ENCODE measurements around the gene KISS1R. TPM values are rescaled to one million over a fixed set of nuclear protein-coding genes. Genes with fewer than 3 reads are reported as not detected.
"Not testable (repeated sequence)": the region's sequence is repeated elsewhere in the genome, so short reads cannot be mapped to it uniquely, and the experiment has no call there.

The KISS1R gene
- total RNA-seq, 2 experiments from 2014 or later, result 1.5 to 1.6 TPM

DNA sequence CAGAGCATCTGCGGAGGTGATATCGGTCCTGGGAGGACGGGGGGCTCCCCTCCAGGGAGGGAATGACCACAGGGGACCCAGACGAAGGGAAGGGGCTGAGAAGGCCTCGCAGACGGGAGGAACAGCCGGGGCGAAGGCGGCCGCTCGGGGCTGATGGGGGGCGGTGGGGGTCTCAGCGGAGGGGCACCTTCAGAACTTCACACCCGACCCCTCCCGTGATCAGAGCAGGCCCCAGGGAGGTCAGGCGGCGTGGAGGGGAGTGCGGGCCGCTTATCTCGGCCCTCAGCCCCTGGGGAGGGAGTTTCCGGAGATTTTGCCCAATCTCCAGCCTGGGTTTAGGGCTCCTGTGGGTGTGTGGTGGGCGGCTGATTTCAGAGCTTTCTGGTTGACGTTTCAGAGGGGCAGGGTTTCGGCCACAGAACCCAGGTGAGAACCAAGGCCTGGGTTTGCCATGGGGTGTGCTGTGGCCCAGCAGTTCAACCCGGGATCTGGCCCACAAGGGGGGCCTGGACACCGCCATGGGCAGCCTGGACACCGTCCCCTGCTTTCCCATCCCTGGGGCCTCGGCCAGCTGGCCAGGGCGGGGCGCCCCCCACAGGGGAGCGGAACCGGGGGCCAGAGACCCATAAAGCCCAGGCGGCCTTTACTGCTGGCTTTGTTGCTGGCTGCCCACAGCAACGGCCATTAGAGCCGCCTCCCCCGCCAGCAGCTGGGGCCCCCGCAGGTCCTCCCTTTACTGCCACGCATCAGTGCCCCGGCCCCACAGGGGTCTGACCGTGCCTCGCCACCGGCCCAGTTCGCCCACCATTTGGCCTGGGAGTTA lies 37.8 kb downstream of the KISS1R start:
- H3K4me1 Mint-ChIP-seq (ENCODE audit: low read depth), result no peaks in the 10 kb centered on the region
- H3K27ac ChIP-seq (ENCODE audit: low read depth in 1 of 2, low read length in 2 of 2), result no peak overlapping the region
- no peaks in the 10 kb centered on the region for H3K36me3 ChIP-seq (ENCODE audit: insufficient read depth, low read length)
- H3K4me3 Mint-ChIP-seq, result no peak overlapping the region
- intact Hi-C loops (cut with DNase I, micrococcal nuclease), result no loop called here
- CTCF ChIA-PET, result no interaction called here
- peaks cover 23% of the 10 kb centered on the region for H3K4me1 ChIP-seq (ENCODE audit: insufficient read depth, low read length)
- no peaks in the 10 kb centered on the region for H3K9me3 ChIP-seq (ENCODE audit: control insufficient read depth in 1 of 2, insufficient read depth in 1 of 2, low read length in 2 of 2)
- DNase-seq (no peak), ATAC-seq (ENCODE audit: poor library complexity) (no peak)
- no peak overlapping the region for H3K4me3 ChIP-seq (ENCODE audit: low read length)
- no peak overlapping the region for H3K27ac Mint-ChIP-seq
- POLR2A ChIA-PET, result no interaction called here
- TF ChIP-seq, protein P1, sequence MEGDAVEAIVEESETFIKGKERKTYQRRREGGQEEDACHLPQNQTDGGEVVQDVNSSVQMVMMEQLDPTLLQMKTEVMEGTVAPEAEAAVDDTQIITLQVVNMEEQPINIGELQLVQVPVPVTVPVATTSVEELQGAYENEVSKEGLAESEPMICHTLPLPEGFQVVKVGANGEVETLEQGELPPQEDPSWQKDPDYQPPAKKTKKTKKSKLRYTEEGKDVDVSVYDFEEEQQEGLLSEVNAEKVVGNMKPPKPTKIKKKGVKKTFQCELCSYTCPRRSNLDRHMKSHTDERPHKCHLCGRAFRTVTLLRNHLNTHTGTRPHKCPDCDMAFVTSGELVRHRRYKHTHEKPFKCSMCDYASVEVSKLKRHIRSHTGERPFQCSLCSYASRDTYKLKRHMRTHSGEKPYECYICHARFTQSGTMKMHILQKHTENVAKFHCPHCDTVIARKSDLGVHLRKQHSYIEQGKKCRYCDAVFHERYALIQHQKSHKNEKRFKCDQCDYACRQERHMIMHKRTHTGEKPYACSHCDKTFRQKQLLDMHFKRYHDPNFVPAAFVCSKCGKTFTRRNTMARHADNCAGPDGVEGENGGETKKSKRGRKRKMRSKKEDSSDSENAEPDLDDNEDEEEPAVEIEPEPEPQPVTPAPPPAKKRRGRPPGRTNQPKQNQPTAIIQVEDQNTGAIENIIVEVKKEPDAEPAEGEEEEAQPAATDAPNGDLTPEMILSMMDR (IDR thresholded peaks at IDR 0.05), result no peak
- no peaks in the 10 kb centered on the region for H3K36me3 Mint-ChIP-seq (ENCODE audit: low read depth)
- no peaks in the 10 kb centered on the region for H3K27me3 Mint-ChIP-seq
- H3K9me3 Mint-ChIP-seq, result no peaks in the 10 kb centered on the region
- no peaks in the 10 kb centered on the region for H3K27me3 ChIP-seq (ENCODE audit: control insufficient read depth in 1 of 2, insufficient read depth in 2 of 2, low read length in 2 of 2)

GRCh38 chr19:955803-956765 lies 39.0 kb downstream of the KISS1R start:
- Histone ChIP-seq H3K36me3 (ENCODE audit: insufficient read depth, low read length) (no peaks in the 10 kb centered on the region), H3K4me1 (ENCODE audit: insufficient read depth, low read length) (peaks cover 23% of the 10 kb centered on the region), H3K27ac (ENCODE audit: low read depth in 1 of 2, low read length in 2 of 2) (no peak overlapping the region), H3K27me3 (ENCODE audit: control insufficient read depth in 1 of 2, insufficient read depth in 2 of 2, low read length in 2 of 2) (no peaks in the 10 kb centered on the region), H3K4me3 (ENCODE audit: low read length) (no peak overlapping the region), H3K9me3 (ENCODE audit: control insufficient read depth in 1 of 2, insufficient read depth in 1 of 2, low read length in 2 of 2) (no peaks in the 10 kb centered on the region)
- TF ChIP-seq, protein P1 (IDR thresholded peaks at IDR 0.05), result no peak
- POLR2A ChIA-PET, result no interaction called here
- no peak overlapping the region for H3K4me3 Mint-ChIP-seq
- DNase-seq (no peak), ATAC-seq (ENCODE audit: poor library complexity) (no peak)
- CTCF ChIA-PET, result interaction anchor here (0.6 kb wide), 1 partner anchor 14 kb away, joined by 4 read pairs; no protein-coding TSS in a partner anchor
- intact Hi-C loops (cut with DNase I, micrococcal nuclease), result no loop called here
- no peaks in the 10 kb centered on the region for H3K9me3 Mint-ChIP-seq
- no peak overlapping the region for H3K27ac Mint-ChIP-seq
- no peaks in the 10 kb centered on the region for H3K4me1 Mint-ChIP-seq (ENCODE audit: low read depth)
- H3K27me3 Mint-ChIP-seq, result no peaks in the 10 kb centered on the region
- H3K36me3 Mint-ChIP-seq (ENCODE audit: low read depth), result no peaks in the 10 kb centered on the region

- Mint-ChIP-seq H3K4me3 (no peak overlapping the region), H3K27me3 (no peaks in the 10 kb centered on the region), H3K4me1 (ENCODE audit: low read depth) (no peaks in the 10 kb centered on the region), H3K9me3 (no peaks in the 10 kb centered on the region), H3K27ac (no peak overlapping the region), H3K36me3 (ENCODE audit: low read depth) (no peaks in the 10 kb centered on the region)
- Histone ChIP-seq H3K27me3 (ENCODE audit: control insufficient read depth in 1 of 2, insufficient read depth in 2 of 2, low read length in 2 of 2) (no peaks in the 10 kb centered on the region), H3K36me3 (ENCODE audit: insufficient read depth, low read length) (no peaks in the 10 kb centered on the region), H3K4me1 (ENCODE audit: insufficient read depth, low read length) (peaks cover 25% of the 10 kb centered on the region), H3K4me3 (ENCODE audit: low read length) (no peak overlapping the region), H3K27ac (ENCODE audit: low read depth in 1 of 2, low read length in 2 of 2) (no peak overlapping the region), H3K9me3 (ENCODE audit: control insufficient read depth in 1 of 2, insufficient read depth in 1 of 2, low read length in 2 of 2) (no peaks in the 10 kb centered on the region)
- ChIA-PET POLR2A (no interaction called here), CTCF (interaction anchor here (0.6 kb wide), 1 partner anchor 14 kb away, joined by 4 read pairs; no protein-coding TSS in a partner anchor)
- no peak for ATAC-seq (ENCODE audit: poor library complexity)
- no peak for DNase-seq
- TF ChIP-seq, protein P1 (IDR thresholded peaks at IDR 0.05), result no peak
- intact Hi-C loops (cut with DNase I, micrococcal nuclease), result no loop called here
These were observed 39.8 kb downstream of the KISS1R start for GRCh38 chr19:956766-957440.

- H3K4me3 Mint-ChIP-seq; H3K27ac Mint-ChIP-seq; CTCF ChIA-PET; H3K9me3 Mint-ChIP-seq; H3K27me3 ChIP-seq (ENCODE audit: control insufficient read depth in 1 of 2, insufficient read depth in 2 of 2, low read length in 2 of 2); H3K9me3 ChIP-seq (ENCODE audit: control insufficient read depth in 1 of 2, insufficient read depth in 1 of 2, low read length in 2 of 2); H3K27ac ChIP-seq (ENCODE audit: low read depth in 1 of 2, low read length in 2 of 2); H3K36me3 ChIP-seq (ENCODE audit: insufficient read depth, low read length); intact Hi-C loops (cut with DNase I, micrococcal nuclease); ATAC-seq (ENCODE audit: poor library complexity); H3K4me3 ChIP-seq (ENCODE audit: low read length); POLR2A ChIA-PET; H3K36me3 Mint-ChIP-seq (ENCODE audit: low read depth); DNase-seq; H3K4me1 Mint-ChIP-seq (ENCODE audit: low read depth); H3K27me3 Mint-ChIP-seq: not testable (repeated sequence)
- H3K4me1 ChIP-seq (ENCODE audit: insufficient read depth, low read length), result peaks cover 23% of the 10 kb centered on the region
These were observed 40.4 kb downstream of the KISS1R start for GRCh38 chr19:957578-957977.
